IPS-18a (cell line): ENCODE results near the gene HRH3.

ENCODE experiments used
- H3K27ac ChIP-seq: one replicate; pipeline ENCODE4 v1.5.1; 2013; ENCODE audit warnings: low read length
- H3K27me3 ChIP-seq: one replicate; pipeline ENCODE4 v1.6.1; 2013; ENCODE audit warnings: mild to moderate bottlenecking, low read length; ENCODE audit not compliant: control insufficient read depth, insufficient read depth
- H3K36me3 ChIP-seq: one replicate; pipeline ENCODE4 v1.6.1; 2013; ENCODE audit warnings: low read depth, low read length; ENCODE audit not compliant: control insufficient read depth
- H3K4me1 ChIP-seq: one replicate; pipeline ENCODE4 v1.6.1; 2013; ENCODE audit warnings: low read depth, low read length; ENCODE audit not compliant: control insufficient read depth
- H3K4me3 ChIP-seq: one replicate; pipeline ENCODE4 v1.5.1; 2013; ENCODE audit warnings: low read length
- H3K9ac ChIP-seq: one replicate; pipeline ENCODE4 v1.6.1; 2013; ENCODE audit warnings: mild to moderate bottlenecking, low read length, moderate library complexity
- H3K9me3 ChIP-seq: one replicate; pipeline ENCODE4 v1.6.1; 2013; ENCODE audit warnings: low read depth, low read length; ENCODE audit not compliant: control insufficient read depth

Gene HRH3

DNA sequence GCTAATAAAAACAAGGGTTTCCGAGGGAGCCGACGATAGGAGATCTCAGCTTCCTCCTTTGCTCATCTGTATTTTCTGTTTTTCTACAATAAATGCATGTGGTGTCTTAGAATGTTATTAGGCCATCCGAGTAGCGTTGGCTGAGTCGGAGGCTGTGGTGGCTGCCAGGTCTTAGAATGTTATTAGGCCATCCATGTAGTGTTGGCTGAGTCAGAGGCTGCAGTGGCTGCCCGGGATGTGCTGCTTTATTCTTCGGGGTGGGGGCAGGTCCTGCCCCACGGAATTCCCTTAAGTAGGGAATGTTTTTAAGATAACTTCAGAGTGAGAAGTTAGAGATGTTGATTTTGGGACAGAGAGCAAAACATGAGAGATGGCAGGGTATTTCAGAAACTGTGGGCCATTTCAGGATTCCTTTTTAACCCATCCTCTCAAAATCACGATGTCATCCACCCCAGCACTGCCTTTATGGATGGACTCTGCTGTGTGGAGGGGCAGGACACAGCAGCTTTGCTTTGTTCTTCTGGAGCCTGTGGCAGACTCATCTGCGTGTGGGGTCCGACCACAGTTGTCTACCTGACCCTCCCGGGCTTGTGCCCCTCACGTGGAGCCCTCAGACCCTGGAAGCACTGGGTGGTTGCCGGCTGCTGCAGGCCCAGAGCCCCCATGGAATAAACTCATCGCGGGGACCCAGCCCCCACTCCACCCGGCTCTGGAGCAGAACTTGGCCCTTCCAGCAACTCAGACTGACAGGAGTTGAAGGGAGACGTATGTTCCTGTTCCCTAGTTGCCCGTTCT, 38.6 kb upstream of the HRH3 start:
- no peaks in the 10 kb centered on the region for H3K36me3 ChIP-seq
- H3K4me3 ChIP-seq: no peak overlapping the region
- H3K4me1 ChIP-seq: no peaks in the 10 kb centered on the region
- H3K27ac ChIP-seq: no peak overlapping the region
- H3K9ac ChIP-seq: no peak overlapping the region
- H3K27me3 ChIP-seq: no peaks in the 10 kb centered on the region
- no peaks in the 10 kb centered on the region for H3K9me3 ChIP-seq

DNA sequence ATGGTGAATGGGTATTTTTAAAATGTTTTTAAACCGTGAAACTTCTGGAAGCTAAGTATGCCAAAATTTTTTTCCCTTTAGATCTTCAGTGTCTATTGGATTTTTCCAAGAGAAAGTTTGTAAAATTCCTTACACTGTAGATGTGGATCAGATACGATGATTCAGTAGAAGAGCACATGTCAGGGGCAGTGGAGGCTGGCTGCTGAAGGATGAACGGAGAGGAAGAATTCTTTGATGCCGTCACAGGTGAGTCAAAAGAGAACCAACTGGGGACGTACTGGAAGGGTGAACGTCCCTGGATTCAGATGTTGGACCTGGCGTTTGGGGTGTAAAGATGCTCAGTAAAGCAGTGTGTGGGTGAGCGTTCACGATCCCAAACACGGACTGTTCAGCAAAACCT, 35.9 kb upstream of the HRH3 start:
- no peaks in the 10 kb centered on the region for H3K4me1 ChIP-seq
- no peaks in the 10 kb centered on the region for H3K27me3 ChIP-seq
- no peaks in the 10 kb centered on the region for H3K9me3 ChIP-seq
- H3K36me3 ChIP-seq: no peaks in the 10 kb centered on the region
- H3K9ac ChIP-seq: no peak overlapping the region
- H3K4me3 ChIP-seq: no peak overlapping the region
- no peak overlapping the region for H3K27ac ChIP-seq

DNA sequence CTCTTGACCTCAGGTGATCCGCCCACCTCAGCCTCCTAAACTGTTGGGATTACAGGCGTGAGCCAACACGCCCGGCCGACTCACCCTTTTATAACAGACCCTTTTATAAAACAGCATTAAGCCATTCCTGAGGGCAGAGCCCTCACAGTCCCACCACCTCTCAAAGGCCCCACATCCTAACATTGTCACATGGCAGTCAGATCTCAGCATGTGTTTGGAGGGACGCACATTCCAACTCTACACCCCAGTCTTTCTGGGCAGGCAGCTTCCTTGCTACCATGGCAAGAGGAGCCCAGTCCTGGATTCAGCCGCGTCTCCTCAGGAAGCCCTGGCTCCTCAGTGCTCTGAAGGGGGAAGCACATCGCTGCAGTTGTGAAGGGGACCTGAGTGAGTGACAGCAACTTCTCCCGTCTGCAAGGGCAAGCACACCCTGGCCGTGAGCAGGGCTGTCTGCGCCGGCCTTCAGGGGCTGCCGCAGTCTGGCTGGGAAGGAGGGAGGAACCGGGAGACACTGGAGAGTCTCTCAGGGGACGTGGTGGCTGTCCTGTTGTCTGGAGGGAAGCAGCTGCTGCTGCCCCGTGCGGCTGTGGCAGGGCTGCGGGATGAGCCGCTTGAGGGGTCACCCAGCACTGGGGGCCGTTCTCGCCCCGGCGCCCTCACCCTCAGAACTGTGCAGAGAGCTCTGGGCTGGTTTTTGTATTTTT, 34.1 kb upstream of the HRH3 start:
- Histone ChIP-seq H3K27ac (no peak overlapping the region), H3K4me3 (no peak overlapping the region)

DNA sequence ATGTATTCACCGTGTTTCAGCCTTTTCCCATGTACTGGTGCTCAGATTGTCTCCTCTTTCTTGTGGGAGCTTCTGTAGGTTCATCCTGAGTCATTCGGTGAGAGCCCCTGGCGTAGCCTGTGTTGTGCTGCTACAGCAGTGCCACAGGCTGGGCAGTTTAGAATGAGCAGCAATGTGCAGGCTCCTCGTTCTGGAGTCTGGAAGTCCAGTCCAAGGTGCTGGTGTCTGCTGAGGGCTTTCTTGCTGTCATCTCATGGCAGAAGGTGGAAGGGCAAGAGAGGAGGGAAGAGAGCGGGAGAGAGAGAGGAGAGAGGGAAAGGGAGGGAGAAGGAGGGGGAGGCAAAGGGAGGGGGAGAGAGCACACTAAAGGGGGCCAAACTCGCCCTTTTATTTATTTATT, 33.3 kb upstream of the HRH3 start:
- Histone ChIP-seq H3K27ac (no peak overlapping the region), H3K27me3 (no peaks in the 10 kb centered on the region), H3K4me1 (no peaks in the 10 kb centered on the region), H3K9me3 (no peaks in the 10 kb centered on the region), H3K4me3 (no peak overlapping the region), H3K9ac (no peak overlapping the region), H3K36me3 (no peaks in the 10 kb centered on the region)

More for the DNA sequence above, 34.1 kb upstream of the HRH3 start:
- Histone ChIP-seq H3K36me3 (no peaks in the 10 kb centered on the region), H3K4me1 (no peaks in the 10 kb centered on the region), H3K9ac (no peak overlapping the region), H3K27me3 (no peaks in the 10 kb centered on the region), H3K9me3 (no peaks in the 10 kb centered on the region)

DNA sequence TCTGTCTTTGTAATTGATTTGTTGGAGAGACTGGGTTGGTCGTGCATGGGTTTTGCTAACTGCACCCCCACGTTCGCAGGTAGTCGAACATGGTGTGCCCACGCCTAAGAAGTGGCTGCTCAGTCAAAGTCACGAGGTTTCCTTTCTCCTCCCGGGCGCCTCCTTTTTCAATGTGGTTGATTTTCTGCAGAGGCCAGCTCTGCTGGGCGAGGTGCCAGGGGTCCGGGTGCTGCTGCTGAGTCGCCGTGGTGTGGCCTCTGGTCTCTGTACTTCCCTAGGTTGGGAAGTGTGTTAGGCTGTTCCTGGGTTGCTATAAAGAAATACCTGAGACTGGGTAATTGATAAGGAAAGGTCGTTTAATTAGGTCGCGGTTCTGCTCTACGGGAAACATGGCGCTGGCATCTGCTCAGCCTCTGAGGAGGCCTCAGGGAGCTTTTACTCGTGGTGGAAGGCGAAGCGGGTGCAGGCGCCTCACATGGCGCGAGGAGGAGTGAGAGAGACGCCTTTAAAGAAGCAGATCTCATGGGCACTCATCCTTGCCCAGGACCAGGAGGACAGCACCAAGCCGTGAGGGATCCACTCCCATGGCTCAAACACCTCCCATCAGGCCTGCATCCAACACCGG, 32.4 kb upstream of the HRH3 start:
- Histone ChIP-seq H3K9me3 (no peaks in the 10 kb centered on the region), H3K9ac (no peak overlapping the region), H3K27ac (no peak overlapping the region), H3K36me3 (no peaks in the 10 kb centered on the region), H3K27me3 (no peaks in the 10 kb centered on the region), H3K4me1 (no peaks in the 10 kb centered on the region), H3K4me3 (no peak overlapping the region)

DNA sequence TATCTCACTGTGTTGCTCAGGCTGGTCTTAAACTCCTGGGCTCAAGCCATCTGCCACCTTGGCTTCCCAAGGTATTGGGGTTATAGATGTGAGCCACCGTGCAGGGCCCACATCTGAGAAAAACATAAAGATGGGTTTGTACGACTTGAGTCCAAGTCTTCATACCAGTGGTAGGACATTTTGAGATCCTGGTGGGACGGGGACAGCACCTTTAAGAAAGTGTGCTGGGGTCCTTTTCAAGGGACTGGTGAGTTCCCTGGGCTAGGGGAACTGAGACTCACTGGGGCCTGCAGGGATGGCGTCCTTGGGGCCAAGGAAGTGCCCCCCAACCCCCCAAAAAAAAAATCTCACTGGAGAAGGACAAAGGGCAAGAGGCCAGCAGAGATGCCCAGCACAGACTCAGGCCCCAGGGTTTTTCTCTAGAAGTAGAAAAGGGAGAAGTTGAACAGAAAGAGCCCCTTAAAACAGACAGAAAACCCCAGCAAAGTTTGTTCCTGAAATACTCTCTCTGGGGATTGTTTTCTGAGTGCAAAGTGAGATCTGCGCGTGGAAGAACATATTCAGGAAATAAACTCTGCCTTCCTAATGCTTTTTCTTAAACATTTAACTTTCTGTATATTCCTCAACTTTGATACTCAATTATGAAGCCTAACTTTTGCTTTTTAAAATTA, 28.9 kb upstream of the HRH3 start:
- H3K9ac ChIP-seq: no peak overlapping the region
- no peaks in the 10 kb centered on the region for H3K27me3 ChIP-seq
- no peak overlapping the region for H3K27ac ChIP-seq
- H3K4me3 ChIP-seq: no peak overlapping the region
- H3K36me3 ChIP-seq: no peaks in the 10 kb centered on the region
- no peaks in the 10 kb centered on the region for H3K4me1 ChIP-seq
- no peaks in the 10 kb centered on the region for H3K9me3 ChIP-seq

DNA sequence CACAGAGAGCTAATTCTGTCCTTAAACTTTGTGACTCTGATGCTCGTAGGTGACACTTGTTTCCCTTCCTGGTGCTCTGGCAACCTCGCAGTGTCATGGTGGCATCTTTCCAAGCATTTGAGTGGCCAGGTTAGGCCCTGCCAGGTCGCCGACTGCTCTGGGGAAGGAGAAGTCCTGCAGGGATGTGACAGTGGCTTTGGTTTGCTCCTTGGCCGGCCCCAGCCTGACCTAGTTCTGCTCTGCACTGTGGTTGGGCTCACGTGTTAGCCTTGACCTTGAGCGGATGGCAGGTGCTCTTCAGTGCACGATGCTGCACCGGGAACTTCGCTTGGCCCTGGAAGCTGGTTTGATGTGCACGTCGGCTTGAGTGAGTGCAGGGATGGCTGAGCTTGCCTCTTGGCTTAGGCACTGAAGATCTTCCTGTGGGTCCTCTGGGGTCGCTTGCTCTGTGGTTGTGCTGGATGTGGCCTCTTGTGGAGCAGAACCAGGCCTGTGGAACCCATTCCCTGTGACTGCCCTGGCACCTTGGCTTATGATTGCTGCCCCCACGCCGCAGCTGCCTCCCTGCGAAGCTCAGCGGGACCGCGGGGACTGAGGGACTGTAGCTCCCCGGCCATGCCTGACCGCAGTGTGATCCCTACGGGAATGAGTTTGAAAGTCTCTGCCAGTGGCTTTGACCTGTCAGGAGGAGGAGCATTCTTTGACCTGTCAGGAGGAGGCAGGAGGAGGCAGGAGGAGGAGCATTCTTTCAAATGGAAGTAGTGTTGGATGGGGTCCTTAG, 27.0 kb upstream of the HRH3 start:
- Histone ChIP-seq H3K27ac (no peak overlapping the region), H3K9ac (no peak overlapping the region), H3K4me1 (no peaks in the 10 kb centered on the region), H3K27me3 (no peaks in the 10 kb centered on the region), H3K4me3 (no peak overlapping the region), H3K36me3 (no peaks in the 10 kb centered on the region), H3K9me3 (no peaks in the 10 kb centered on the region)

DNA sequence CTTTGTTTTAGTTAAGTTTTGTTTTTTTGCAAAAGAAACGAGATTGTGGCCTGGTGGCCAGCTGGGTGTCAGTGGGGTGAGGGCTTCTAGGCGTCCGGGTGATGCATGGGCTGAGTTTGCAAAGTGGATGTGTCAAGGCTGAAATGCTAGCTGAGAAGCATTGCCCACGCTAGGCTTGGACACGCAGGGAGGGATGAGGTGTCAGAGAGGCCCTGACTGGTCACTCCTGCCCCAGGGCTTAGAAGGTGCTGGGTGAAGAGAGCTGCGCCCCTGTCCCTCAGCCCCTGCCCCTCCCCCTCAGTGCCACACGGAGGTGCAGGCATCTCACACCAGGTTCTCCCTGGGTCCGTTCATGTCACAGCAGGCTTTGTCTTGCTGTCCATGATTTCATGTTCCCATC, 26.4 kb upstream of the HRH3 start:
- Histone ChIP-seq H3K4me3 (no peak overlapping the region), H3K9me3 (no peaks in the 10 kb centered on the region), H3K27me3 (no peaks in the 10 kb centered on the region), H3K36me3 (no peaks in the 10 kb centered on the region), H3K27ac (no peak overlapping the region), H3K4me1 (no peaks in the 10 kb centered on the region), H3K9ac (no peak overlapping the region)

DNA sequence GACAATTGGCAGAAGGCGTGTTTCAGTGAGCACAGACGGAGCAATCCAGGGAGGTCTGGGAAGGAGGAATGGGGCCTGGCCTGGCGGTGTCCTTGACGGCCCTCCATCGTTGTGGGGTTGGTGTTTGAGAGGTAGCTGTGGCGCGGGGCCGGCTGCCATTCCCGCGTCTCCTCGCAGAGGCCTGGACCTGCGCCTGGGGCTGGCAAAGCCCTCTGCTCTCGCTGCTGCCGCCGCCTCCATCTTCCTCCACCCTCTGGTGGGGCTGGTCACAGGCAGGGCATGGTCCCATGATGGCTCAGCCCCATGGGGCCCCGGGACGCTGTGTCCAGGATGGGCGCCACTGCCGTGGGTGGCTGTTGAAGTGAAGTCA, 25.8 kb upstream of the HRH3 start:
- H3K27ac ChIP-seq: no peak overlapping the region
- H3K4me3 ChIP-seq: no peak overlapping the region
- H3K9me3 ChIP-seq: no peaks in the 10 kb centered on the region
- no peaks in the 10 kb centered on the region for H3K36me3 ChIP-seq
- no peaks in the 10 kb centered on the region for H3K27me3 ChIP-seq
- H3K4me1 ChIP-seq: no peaks in the 10 kb centered on the region
- no peak overlapping the region for H3K9ac ChIP-seq

DNA sequence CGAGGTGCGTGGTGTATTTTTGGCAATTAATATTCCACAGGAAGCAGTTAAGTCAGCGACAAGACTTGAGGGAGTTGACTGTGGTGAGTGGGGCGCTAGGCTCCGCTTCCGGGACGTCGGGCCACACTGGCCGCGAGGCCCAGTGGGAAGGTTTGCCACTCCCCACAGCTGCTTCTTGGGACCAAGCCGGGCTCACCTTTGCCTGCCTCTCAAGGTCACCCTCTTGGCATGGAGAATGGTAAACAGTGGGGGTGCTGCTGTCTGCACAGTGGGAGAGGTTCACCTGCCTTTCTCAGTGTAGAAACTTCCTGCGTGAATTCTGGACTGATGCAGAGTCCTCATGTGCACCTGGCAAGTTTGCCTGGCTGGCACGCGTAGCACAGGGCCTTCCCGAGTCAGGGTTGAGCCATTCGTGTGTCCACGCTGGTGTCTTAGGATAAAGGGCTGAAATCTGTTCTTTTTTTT, 24.6 kb upstream of the HRH3 start:
- no peak overlapping the region for H3K4me3 ChIP-seq
- H3K27me3 ChIP-seq: no peaks in the 10 kb centered on the region
- H3K36me3 ChIP-seq: no peaks in the 10 kb centered on the region
- no peak overlapping the region for H3K27ac ChIP-seq
- H3K4me1 ChIP-seq: no peaks in the 10 kb centered on the region
- no peaks in the 10 kb centered on the region for H3K9me3 ChIP-seq
- no peak overlapping the region for H3K9ac ChIP-seq
